Ascending aorta (tissue), 2 donors: ENCODE results near the gene ASCC1. TPM values are rescaled to one million over a fixed set of nuclear protein-coding genes. Genes with fewer than 3 reads are reported as not detected.
A peak's percentile ranks its signal among the peaks of the same experiment; 100 is the strongest.

Source experiments
- DNase-seq, 2 donors: peaks; one replicate each; pipeline ENCODE4 v3.0.0-alpha.2; 2019; ENCODE audit warnings: low spot score in 2 of 2
- H3K27ac ChIP-seq, 2 donors: fragments of 200-600 bp; sonication (generic); one replicate each; pipeline ENCODE4 v1.5.1; 2016 to 2017; ENCODE audit warnings: mild to moderate bottlenecking in 1 of 2
- H3K27me3 ChIP-seq: fragments of 200-600 bp; sonication (generic); one replicate; pipeline ENCODE4 v1.5.1; 2017
- H3K36me3 ChIP-seq, 2 donors: fragments of 200-600 bp; sonication (generic); one replicate each; pipeline ENCODE4 v1.5.1; 2016
- H3K4me1 ChIP-seq, 2 donors: fragments of 200-600 bp; sonication (generic); one replicate each; pipeline ENCODE4 v1.5.1; 2016 to 2017; ENCODE audit warnings: mild to moderate bottlenecking in 1 of 2
- H3K4me3 ChIP-seq, 2 donors: fragments of 200-600 bp; sonication (generic); one replicate each; pipeline ENCODE4 v1.5.1; 2016 to 2017; ENCODE audit warnings: mild to moderate bottlenecking in 1 of 2
- H3K9me3 ChIP-seq, 2 donors: fragments of 200-600 bp; sonication (generic); one replicate each; pipeline ENCODE4 v1.5.1; 2016
- intact Hi-C: fragments of 100-400 bp; cut with DNase I; formaldehyde crosslinking; loops from one replicate; pipeline ENCODE4 v1.15.1; 2023
- total RNA-seq: library from RNA; depleted of rRNA; stranded (reverse); fragments of >200 nt; gene quantifications from one replicate; pipeline ENCODE4 v1.1.0, GENCODE V29; 2016
- TF ChIP-seq, protein P1 (sequence below), 3 experiments: fragments of 200-600 bp in 2 of 3; fragments of 450-650 bp in 1 of 3; sonication (generic) in 2 of 3; IDR thresholded peaks; one replicate each; pipeline ENCODE4 v1.5.1; 2016 to 2019; ENCODE audit warnings: antibody characterized with exemption in 3 of 3, mild to moderate bottlenecking in 1 of 3, moderate library complexity in 1 of 3

The ASCC1 gene
- total RNA-seq, 1 donor from 2014 or later, result 5.5 TPM

- TF ChIP-seq, protein P1, sequence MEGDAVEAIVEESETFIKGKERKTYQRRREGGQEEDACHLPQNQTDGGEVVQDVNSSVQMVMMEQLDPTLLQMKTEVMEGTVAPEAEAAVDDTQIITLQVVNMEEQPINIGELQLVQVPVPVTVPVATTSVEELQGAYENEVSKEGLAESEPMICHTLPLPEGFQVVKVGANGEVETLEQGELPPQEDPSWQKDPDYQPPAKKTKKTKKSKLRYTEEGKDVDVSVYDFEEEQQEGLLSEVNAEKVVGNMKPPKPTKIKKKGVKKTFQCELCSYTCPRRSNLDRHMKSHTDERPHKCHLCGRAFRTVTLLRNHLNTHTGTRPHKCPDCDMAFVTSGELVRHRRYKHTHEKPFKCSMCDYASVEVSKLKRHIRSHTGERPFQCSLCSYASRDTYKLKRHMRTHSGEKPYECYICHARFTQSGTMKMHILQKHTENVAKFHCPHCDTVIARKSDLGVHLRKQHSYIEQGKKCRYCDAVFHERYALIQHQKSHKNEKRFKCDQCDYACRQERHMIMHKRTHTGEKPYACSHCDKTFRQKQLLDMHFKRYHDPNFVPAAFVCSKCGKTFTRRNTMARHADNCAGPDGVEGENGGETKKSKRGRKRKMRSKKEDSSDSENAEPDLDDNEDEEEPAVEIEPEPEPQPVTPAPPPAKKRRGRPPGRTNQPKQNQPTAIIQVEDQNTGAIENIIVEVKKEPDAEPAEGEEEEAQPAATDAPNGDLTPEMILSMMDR (IDR thresholded peaks at IDR 0.05), result no peak
- intact Hi-C loops, result no loop called here
- peaks cover 20 to 23% of the 10 kb centered on the region in 2 donors for H3K36me3 ChIP-seq
- H3K4me3 ChIP-seq, result no peak overlapping the region
- peak overlapping the region; percentile 43 to 72 for H3K27ac ChIP-seq
- H3K4me1 ChIP-seq, result peaks cover 0 to 17% of the 10 kb centered on the region in 2 donors
- H3K9me3 ChIP-seq, result no peaks in the 10 kb centered on the region
- DNase-seq, result no peak
- H3K27me3 ChIP-seq, result no peaks in the 10 kb centered on the region
Observed at GRCh38 chr10:72105098-72105475, 111.0 kb downstream of the ASCC1 start.

DNA sequence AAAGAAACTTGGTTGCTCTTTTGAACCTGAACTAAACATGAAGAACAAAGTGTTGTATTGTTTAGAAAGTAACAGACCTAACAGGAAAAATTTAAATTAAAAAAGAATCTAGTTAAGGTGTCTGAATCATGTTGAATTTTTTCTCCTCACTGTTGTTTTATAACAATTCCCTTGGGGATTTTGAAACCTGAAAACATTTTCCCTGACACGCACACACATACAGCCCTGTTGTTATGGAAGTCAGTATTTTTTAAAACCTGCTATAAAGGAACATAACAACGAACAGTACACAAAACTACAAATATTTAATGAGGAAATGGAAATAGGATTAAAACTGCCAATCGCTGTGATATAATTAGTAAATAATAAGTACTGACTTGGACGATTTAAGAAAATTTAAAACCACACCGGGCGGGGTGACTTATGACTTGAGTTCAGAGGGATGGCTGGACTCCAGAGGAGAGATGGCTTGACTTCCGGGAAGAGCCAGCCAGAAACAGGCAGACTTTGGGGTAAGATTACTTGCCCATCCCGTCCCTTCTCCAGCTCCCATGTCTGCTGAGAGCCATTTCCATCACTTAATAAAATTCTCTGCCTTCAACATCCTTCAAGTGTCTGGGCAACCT lies 111.5 kb downstream of the ASCC1 start:
- intact Hi-C loops, result no loop called here
- Histone ChIP-seq H3K9me3 (no peaks in the 10 kb centered on the region), H3K27me3 (no peaks in the 10 kb centered on the region), H3K4me3 (no peak overlapping the region), H3K27ac (peak overlapping the region; percentile 43 to 72), H3K36me3 (peaks cover 20 to 23% of the 10 kb centered on the region in 2 donors), H3K4me1 (peaks cover 0 to 17% of the 10 kb centered on the region in 2 donors)
- no peak for DNase-seq
- TF ChIP-seq, protein P1 (IDR thresholded peaks at IDR 0.05), result no peak

DNA sequence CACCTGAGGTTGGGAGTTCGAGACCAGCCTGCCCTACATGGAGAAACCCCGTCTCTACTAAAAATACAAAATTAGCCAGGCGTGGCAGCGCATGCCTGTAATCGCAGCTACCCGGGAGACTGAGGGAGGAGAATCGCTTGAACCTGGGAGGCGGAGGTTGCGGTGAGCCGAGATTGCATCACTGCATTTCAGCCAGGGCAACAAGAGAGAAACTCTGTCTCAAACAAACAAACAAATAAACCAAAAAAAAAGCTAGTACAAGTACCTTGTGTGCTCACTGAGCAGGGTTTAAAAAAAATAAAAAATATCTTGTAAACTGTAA lies 116.5 kb downstream of the ASCC1 start:
- intact Hi-C loops, result no loop called here
- no peak overlapping the region for H3K4me3 ChIP-seq

GRCh38 chr10:72098836-72099599 lies 117.1 kb downstream of the ASCC1 start:
- Histone ChIP-seq H3K27ac (no peak overlapping the region), H3K27me3 (no peaks in the 10 kb centered on the region), H3K36me3 (peaks cover 27 to 37% of the 10 kb centered on the region in 2 donors), H3K9me3 (no peaks in the 10 kb centered on the region), H3K4me1 (peaks cover 0 to 9% of the 10 kb centered on the region in 2 donors), H3K4me3 (no peak overlapping the region)
- TF ChIP-seq, protein P1 (IDR thresholded peaks at IDR 0.05), result no peak
- DNase-seq, result no peak
- intact Hi-C loops, result no loop called here

More for the DNA sequence above, 116.5 kb downstream of the ASCC1 start:
- no peak for DNase-seq
- no peaks in the 10 kb centered on the region for H3K9me3 ChIP-seq
- no peak overlapping the region for H3K27ac ChIP-seq
- H3K4me1 ChIP-seq, result peaks cover 0 to 14% of the 10 kb centered on the region in 2 donors
- H3K36me3 ChIP-seq, result peaks cover 27 to 37% of the 10 kb centered on the region in 2 donors
- no peaks in the 10 kb centered on the region for H3K27me3 ChIP-seq
- TF ChIP-seq, protein P1 (IDR thresholded peaks at IDR 0.05), result no peak

DNA sequence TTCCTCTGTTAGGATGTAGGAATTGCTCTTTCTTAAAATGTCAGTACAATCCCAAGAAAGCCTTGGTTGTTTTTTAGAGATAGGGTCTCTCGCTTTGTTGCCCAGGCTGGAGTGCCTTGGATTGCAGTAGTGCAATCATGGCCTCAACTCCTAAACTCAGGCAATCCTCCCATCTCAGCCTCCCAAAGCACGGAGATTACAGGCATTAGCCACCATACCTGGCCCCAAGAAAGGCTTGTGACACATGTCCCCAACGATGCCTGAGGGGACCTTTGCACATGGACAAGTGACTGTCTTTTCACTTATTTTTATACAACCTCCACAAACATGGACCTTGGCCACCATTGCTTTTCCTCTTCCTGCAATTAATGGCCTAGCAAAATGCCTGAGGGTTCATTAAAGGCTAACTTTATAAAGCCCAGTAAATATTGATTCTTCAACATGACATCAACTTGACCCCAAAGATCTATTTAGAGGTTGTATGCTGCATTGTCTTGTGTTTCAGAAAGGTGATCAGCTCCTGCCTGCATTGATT lies 117.7 kb downstream of the ASCC1 start:
- TF ChIP-seq, protein P1 (IDR thresholded peaks at IDR 0.05), result no peak
- Histone ChIP-seq H3K27ac (no peak overlapping the region), H3K9me3 (no peaks in the 10 kb centered on the region), H3K4me3 (no peak overlapping the region), H3K27me3 (no peaks in the 10 kb centered on the region), H3K36me3 (peaks cover 27 to 37% of the 10 kb centered on the region in 2 donors), H3K4me1 (peaks cover 0 to 4% of the 10 kb centered on the region in 2 donors)
- intact Hi-C loops, result no loop called here
- DNase-seq, result no peak
